PC-9 (cell line): ENCODE data around the gene DNAAF1. TPM values are rescaled to one million over a fixed set of nuclear protein-coding genes. Genes with fewer than 3 reads are reported as not detected.

ENCODE experiments used
- BruUV-seq: library from RNA; stranded (reverse); fragments of 400-500 nt; replicated peaks from 2 replicates; lab custom pipeline; 2021; lab: Mats Ljungman, UMichigan
- CTCF ChIA-PET: fragments of 300-600 bp; sonication (Branson Sonifier 250); formaldehyde crosslinking; loops from one replicate; lab custom pipeline; 2022; ENCODE audit warnings: antibody characterized with exemption; lab: Charles Lee
- POLR2A ChIA-PET: fragments of 300-600 bp; sonication (Branson Sonifier 250); formaldehyde crosslinking; loops from one replicate; lab custom pipeline; 2022; ENCODE audit warnings: antibody characterized with exemption; ENCODE audit not compliant: unreplicated experiment; lab: Charles Lee
- DNase-seq, 2 experiments: peaks; one replicate each; pipeline versions ENCODE4 v3.0.0 to v3.0.0-alpha.2; 2015 to 2022; ENCODE audit warnings: mixed read lengths in 1 of 2
- H2AFZ ChIP-seq: fragments of 200-600 bp; sonication (generic); 2 replicates; pipeline ENCODE4 v1.8.1; 2017; ENCODE audit warnings: antibody characterized with exemption
- H3F3A ChIP-seq: fragments of 200-600 bp; sonication (generic); 2 replicates; pipeline ENCODE4 v1.8.1; 2017; ENCODE audit warnings: antibody characterized with exemption, mild to moderate bottlenecking, low read depth; ENCODE audit not compliant: insufficient read depth
- H3K27ac ChIP-seq: fragments of 200-600 bp; sonication (generic); 2 replicates; pipeline ENCODE4 v1.6.1; 2016; ENCODE audit warnings: mixed run types
- H3K27me3 ChIP-seq: fragments of 200-600 bp; sonication (generic); 2 replicates; pipeline ENCODE4 v1.6.1; 2016; ENCODE audit warnings: low read depth, mixed run types; ENCODE audit not compliant: insufficient read depth
- H3K36me3 ChIP-seq: fragments of 200-600 bp; sonication (generic); 2 replicates; pipeline ENCODE4 v1.6.1; 2016; ENCODE audit warnings: low read depth, mixed run types
- H3K4me1 ChIP-seq: fragments of 200-600 bp; sonication (generic); replicated peaks from 2 replicates; pipeline ENCODE4 v1.6.1; 2016; ENCODE audit warnings: mixed run types; ENCODE audit not compliant: insufficient read depth
- H3K4me2 ChIP-seq: fragments of 200-600 bp; sonication (generic); 2 replicates; pipeline ENCODE4 v1.6.1; 2017; ENCODE audit warnings: mixed run types
- H3K4me3 ChIP-seq: fragments of 200-600 bp; sonication (generic); 2 replicates; pipeline ENCODE4 v1.6.1; 2016; ENCODE audit warnings: mixed run types
- H3K79me2 ChIP-seq: fragments of 200-600 bp; sonication (generic); 2 replicates; pipeline ENCODE4 v1.6.1; 2017; ENCODE audit warnings: low read depth, mixed run types
- H3K9me2 ChIP-seq: fragments of 200-600 bp; sonication (generic); 2 replicates; pipeline ENCODE4 v1.8.1; 2017; ENCODE audit warnings: mild to moderate bottlenecking; ENCODE audit not compliant: insufficient read depth
- H3K9me3 ChIP-seq: fragments of 200-600 bp; sonication (generic); 2 replicates; pipeline ENCODE4 v1.8.1; 2016; ENCODE audit warnings: low read depth; ENCODE audit not compliant: insufficient read depth
- H4K20me1 ChIP-seq: fragments of 200-600 bp; sonication (generic); 2 replicates; pipeline ENCODE4 v1.8.1; 2017; ENCODE audit not compliant: insufficient read depth
- CTCF ChIP-seq: fragments of 200-600 bp; sonication (generic); conservative IDR thresholded peaks from 2 replicates; pipeline ENCODE4 v1.6.1; 2017; ENCODE audit warnings: mixed run types, antibody characterized with exemption, mild to moderate bottlenecking, moderate library complexity
- EZH2 ChIP-seq: fragments of 200-600 bp; sonication (generic); IDR thresholded peaks from 2 replicates; pipeline ENCODE4 v1.8.0; 2017; ENCODE audit warnings: antibody characterized with exemption, low read depth
- intact Hi-C: fragments of 100-400 bp; cut with micrococcal nuclease; formaldehyde crosslinking; loops from one replicate; pipeline ENCODE4 v1.10.0; 2022; ENCODE audit not compliant: unreplicated experiment
- total RNA-seq: library from RNA; stranded (reverse); gene quantifications from 2 replicates; pipeline ENCODE4 v1.2.3, GENCODE V29; 2021

DNAAF1 gene
- total RNA-seq, 1 experiment from 2014 or later = 1.2 TPM

GRCh38 chr16:84181144-84181915, 36.2 kb downstream of the DNAAF1 start:
- H3K27ac ChIP-seq = no peak overlapping the region
- peaks cover 33% of the 10 kb centered on the region for H3K4me1 ChIP-seq
- H3K9me3 ChIP-seq = no peaks in the 10 kb centered on the region
- TF ChIP-seq CTCF (no peak), EZH2 (no peak)
- POLR2A ChIA-PET = no interaction called here
- H4K20me1 ChIP-seq = peaks cover 3% of the 10 kb centered on the region; the same call in 1 of the 2 replicates
- no peaks in the 10 kb centered on the region for H3K27me3 ChIP-seq
- CTCF ChIA-PET = no interaction called here
- no peak overlapping the region for H2AFZ ChIP-seq
- H3K79me2 ChIP-seq = peaks cover 29% of the 10 kb centered on the region
- BruUV-seq = no TSS peak
- H3F3A ChIP-seq = peaks cover 27% of the 10 kb centered on the region
- no peak overlapping the region for H3K4me3 ChIP-seq
- no peak overlapping the region for H3K4me2 ChIP-seq
- intact Hi-C loops = no loop called here
- H3K9me2 ChIP-seq = no peaks in the 10 kb centered on the region
- no peak for DNase-seq
- no peaks in the 10 kb centered on the region; the same call in 1 of the 2 replicates for H3K36me3 ChIP-seq

DNA sequence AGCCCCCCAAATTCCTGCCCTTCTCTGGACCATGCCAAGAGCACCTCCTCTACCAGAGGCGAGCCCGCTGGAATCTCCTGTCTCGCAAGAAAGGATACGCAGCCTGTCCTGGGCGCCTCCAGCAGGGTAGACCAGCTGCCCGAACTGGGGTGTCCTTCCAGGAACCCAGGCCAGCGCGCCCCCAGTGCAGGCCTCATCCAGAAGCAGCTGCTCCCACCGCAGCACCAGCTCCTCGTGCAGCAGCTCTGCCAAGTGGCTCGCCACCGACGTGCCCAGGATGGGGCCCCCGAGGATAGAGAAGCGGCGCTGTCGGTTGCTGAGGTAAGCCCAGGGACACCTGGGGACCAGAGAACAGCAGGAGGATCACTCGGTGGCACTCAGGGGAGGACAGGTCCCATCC, 37.0 kb downstream of the DNAAF1 start:
- no peaks in the 10 kb centered on the region for H3K27me3 ChIP-seq
- H3K9me2 ChIP-seq = no peaks in the 10 kb centered on the region
- no TSS peak for BruUV-seq
- no peaks in the 10 kb centered on the region for H3K9me3 ChIP-seq
- intact Hi-C loops = no loop called here
- H3K4me3 ChIP-seq = no peak overlapping the region
- POLR2A ChIA-PET = no interaction called here
- no peak for DNase-seq
- H2AFZ ChIP-seq = no peak overlapping the region
- H3K27ac ChIP-seq = no peak overlapping the region
- CTCF ChIA-PET = no interaction called here
- H4K20me1 ChIP-seq = peaks cover 3% of the 10 kb centered on the region; the same call in 1 of the 2 replicates
- peaks cover 34% of the 10 kb centered on the region for H3K79me2 ChIP-seq
- peaks cover 19% of the 10 kb centered on the region for H3F3A ChIP-seq
- H3K4me2 ChIP-seq = no peak overlapping the region
- TF ChIP-seq CTCF = no peak
- TF ChIP-seq EZH2 = no peak
- H3K4me1 ChIP-seq = peaks cover 25% of the 10 kb centered on the region
- no peaks in the 10 kb centered on the region; the same call in 1 of the 2 replicates for H3K36me3 ChIP-seq

- no TSS peak for BruUV-seq
- H3K9me3 ChIP-seq = no peaks in the 10 kb centered on the region
- no peaks in the 10 kb centered on the region; the same call in 1 of the 2 replicates for H3K36me3 ChIP-seq
- H3K27ac ChIP-seq = no peak overlapping the region
- ChIA-PET POLR2A (no interaction called here), CTCF (no interaction called here)
- no peaks in the 10 kb centered on the region for H3K27me3 ChIP-seq
- no peak overlapping the region for H2AFZ ChIP-seq
- intact Hi-C loops = no loop called here
- H4K20me1 ChIP-seq = peaks cover 3% of the 10 kb centered on the region; the same call in 1 of the 2 replicates
- H3K4me2 ChIP-seq = no peak overlapping the region
- H3K9me2 ChIP-seq = no peaks in the 10 kb centered on the region
- peaks cover 17% of the 10 kb centered on the region for H3K4me1 ChIP-seq
- peaks cover 34% of the 10 kb centered on the region for H3K79me2 ChIP-seq
- DNase-seq = no peak
- H3K4me3 ChIP-seq = no peak overlapping the region
- H3F3A ChIP-seq = peaks cover 11% of the 10 kb centered on the region; the same call in 1 of the 2 replicates
- TF ChIP-seq CTCF = no peak
- TF ChIP-seq EZH2 = no peak
These were observed 37.8 kb downstream of the DNAAF1 start for GRCh38 chr16:84182680-84183571.
